Measurements from ENCODE around the gene CCDC78.

GRCh38 chr16:718389-718788 is 7.9 kb downstream of the CCDC78 start:
- TF ChIP-seq CTCF (conservative IDR thresholded peaks at IDR 0.05; ENCODE audit: low read length) (no peak), EZH2phosphoT487 (IDR thresholded peaks at IDR 0.05; ENCODE audit: borderline replicate concordance) (no peak)
